ENCODE measurements around the gene SCTR.
A peak's percentile ranks its signal among the peaks of the same experiment; 100 is the strongest.

SCTR gene

DNA sequence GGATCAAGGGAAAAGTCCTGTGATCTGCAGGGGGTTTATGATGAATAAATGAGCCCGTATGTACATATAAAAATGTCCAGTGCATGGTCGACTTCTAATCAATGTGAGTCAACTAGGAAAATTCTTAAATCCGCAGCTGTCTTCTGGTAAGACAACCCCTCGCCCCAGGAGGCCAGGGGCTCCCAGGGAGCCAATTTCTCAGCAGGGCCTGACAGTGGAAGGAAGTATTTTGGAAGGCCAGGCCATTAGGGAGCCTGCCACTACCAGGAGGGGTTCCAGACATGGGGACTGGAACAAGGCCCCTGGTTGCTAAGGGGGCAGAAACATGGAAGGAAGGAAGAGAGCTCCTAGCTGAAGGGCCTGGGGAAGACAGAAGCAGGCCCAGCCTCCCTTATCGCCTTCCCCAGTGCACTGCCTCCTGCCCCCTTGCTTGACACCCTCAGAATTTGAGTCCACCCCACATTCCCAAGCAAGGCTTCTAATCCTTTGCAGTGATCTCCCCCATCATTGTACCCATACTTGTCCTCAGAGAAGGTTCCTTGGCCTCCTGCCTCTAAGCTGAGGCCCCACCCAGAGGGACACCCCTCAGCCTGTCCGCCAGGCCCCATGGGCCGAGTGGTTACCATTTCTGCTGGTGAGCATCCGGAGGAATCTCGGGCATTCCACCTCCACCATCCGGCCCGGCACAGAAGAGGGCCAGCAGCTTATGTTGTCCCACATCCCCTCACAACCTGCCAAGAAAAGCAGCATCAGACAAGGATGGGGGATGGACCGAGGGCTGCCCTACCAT is 45.9 kb downstream of the SCTR start:
- Histone ChIP-seq H2AFZ (ENCODE audit: low read length) (no peak overlapping the region), H3K27me3 (replicated peaks; ENCODE audit: insufficient read depth, low read length) (no peaks in the 10 kb centered on the region), H3K79me2 (ENCODE audit: low read length) (no peaks in the 10 kb centered on the region), H3K9me2 (replicated peaks; ENCODE audit: insufficient read depth, low read length) (no peaks in the 10 kb centered on the region), H3K4me1 (ENCODE audit: low read length) (no peaks in the 10 kb centered on the region; the same call in 1 of the 2 replicates), H3K9me3 (replicated peaks; ENCODE audit: insufficient read depth, low read length) (no peaks in the 10 kb centered on the region), H3K36me3 (replicated peaks; ENCODE audit: insufficient read depth, low read length) (no peaks in the 10 kb centered on the region), H3K4me2 (ENCODE audit: low read depth, low read length) (no peak overlapping the region), H3K4me3 (ENCODE audit: low read length) (no peak overlapping the region), H3K9ac (ENCODE audit: low read length) (no peak overlapping the region), H4K20me1 (ENCODE audit: insufficient read depth, low read length) (no peaks in the 10 kb centered on the region), H3K27ac (ENCODE audit: low read length) (no peak overlapping the region), H3F3A (ENCODE audit: insufficient read depth, low read length) (no peaks in the 10 kb centered on the region)
- DNase-seq = no peak
- TF ChIP-seq, protein P1, sequence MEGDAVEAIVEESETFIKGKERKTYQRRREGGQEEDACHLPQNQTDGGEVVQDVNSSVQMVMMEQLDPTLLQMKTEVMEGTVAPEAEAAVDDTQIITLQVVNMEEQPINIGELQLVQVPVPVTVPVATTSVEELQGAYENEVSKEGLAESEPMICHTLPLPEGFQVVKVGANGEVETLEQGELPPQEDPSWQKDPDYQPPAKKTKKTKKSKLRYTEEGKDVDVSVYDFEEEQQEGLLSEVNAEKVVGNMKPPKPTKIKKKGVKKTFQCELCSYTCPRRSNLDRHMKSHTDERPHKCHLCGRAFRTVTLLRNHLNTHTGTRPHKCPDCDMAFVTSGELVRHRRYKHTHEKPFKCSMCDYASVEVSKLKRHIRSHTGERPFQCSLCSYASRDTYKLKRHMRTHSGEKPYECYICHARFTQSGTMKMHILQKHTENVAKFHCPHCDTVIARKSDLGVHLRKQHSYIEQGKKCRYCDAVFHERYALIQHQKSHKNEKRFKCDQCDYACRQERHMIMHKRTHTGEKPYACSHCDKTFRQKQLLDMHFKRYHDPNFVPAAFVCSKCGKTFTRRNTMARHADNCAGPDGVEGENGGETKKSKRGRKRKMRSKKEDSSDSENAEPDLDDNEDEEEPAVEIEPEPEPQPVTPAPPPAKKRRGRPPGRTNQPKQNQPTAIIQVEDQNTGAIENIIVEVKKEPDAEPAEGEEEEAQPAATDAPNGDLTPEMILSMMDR (IDR thresholded peaks at IDR 0.05; ENCODE audit: low read length) = no peak
- TF ChIP-seq EZH2phosphoT487 (IDR thresholded peaks at IDR 0.05; ENCODE audit: low read length) (no peak), EZH2 (optimal IDR thresholded peaks at IDR 0.05; ENCODE audit: low read depth, low read length) (no peak)

DNA sequence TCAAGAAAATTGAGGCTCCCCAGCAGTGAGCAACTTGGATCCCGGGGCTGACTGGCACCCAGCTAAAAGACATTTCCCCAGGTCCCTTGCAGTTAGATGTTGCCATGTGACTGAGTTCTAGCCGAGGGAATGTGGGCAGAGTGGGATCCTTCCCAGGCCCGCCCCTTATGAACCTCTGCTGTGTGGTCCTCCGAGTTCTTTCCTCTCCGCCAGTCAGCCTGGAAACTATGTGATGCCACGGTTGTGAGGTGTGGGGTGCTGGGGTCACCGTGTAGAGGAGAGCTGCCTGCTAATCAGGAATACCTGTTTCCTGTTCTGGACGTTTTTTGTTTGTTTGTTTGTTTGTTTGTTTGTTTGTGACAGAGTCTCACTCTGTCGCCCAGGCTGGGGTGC is 47.2 kb downstream of the SCTR start:
- no peaks in the 10 kb centered on the region; the same call in 1 of the 2 replicates for H3K4me1 ChIP-seq (ENCODE audit: low read length)
- H3F3A ChIP-seq (ENCODE audit: insufficient read depth, low read length) = no peaks in the 10 kb centered on the region
- no peaks in the 10 kb centered on the region for H3K9me2 ChIP-seq (replicated peaks; ENCODE audit: insufficient read depth, low read length)
- no peak overlapping the region for H3K27ac ChIP-seq (ENCODE audit: low read length)
- H3K9ac ChIP-seq (ENCODE audit: low read length) = no peak overlapping the region
- H4K20me1 ChIP-seq (ENCODE audit: insufficient read depth, low read length) = no peaks in the 10 kb centered on the region
- no peak overlapping the region for H3K4me2 ChIP-seq (ENCODE audit: low read depth, low read length)
- TF ChIP-seq, protein P1 (IDR thresholded peaks at IDR 0.05; ENCODE audit: low read length) = no peak
- TF ChIP-seq EZH2phosphoT487 (IDR thresholded peaks at IDR 0.05; ENCODE audit: low read length) (no peak), EZH2 (optimal IDR thresholded peaks at IDR 0.05; ENCODE audit: low read depth, low read length) (no peak)
- no peaks in the 10 kb centered on the region for H3K36me3 ChIP-seq (replicated peaks; ENCODE audit: insufficient read depth, low read length)
- no peak for DNase-seq
- no peak overlapping the region for H3K4me3 ChIP-seq (ENCODE audit: low read length)
- no peaks in the 10 kb centered on the region for H3K27me3 ChIP-seq (replicated peaks; ENCODE audit: insufficient read depth, low read length)
- no peaks in the 10 kb centered on the region for H3K9me3 ChIP-seq (replicated peaks; ENCODE audit: insufficient read depth, low read length)
- no peak overlapping the region for H2AFZ ChIP-seq (ENCODE audit: low read length)
- H3K79me2 ChIP-seq (ENCODE audit: low read length) = no peaks in the 10 kb centered on the region

DNA sequence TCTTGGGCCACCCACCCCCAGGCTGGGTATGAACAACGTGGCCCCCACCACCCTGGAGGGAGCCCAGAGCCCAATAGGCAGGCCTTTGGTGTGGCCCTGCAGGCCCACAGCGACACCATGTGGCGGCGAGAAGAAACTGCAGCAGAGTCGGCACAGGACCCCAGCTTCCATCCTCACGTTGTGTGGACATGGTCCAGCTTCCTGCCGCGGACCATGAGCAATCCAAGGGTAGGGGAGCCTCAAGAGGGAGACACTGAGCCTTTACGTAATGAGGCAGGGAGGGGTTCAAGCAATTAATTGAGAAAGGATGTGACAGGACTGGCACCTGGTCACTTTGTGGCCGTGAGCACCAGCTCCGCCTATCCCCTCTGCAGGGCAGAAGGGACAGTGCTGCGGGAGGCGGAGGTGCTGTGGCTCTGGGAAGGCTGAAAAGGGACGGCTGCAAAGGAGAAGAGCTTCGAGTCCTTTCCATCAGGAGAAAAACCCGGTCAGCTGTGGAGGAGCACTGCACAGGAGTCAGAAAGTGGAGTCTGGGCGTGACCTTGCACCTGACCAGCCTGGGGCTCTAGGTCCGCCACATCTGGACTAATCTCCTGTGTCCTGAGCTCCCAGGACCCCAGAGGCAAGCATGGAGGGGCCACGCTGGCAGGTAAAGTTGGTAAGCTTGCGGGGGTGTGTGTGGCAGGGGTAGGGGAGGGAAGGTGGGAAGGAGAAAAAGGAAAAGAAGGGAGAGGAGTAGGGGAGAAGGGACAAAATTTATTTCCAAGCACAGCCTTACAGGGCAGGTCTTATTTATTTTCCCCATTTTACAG is 47.8 kb downstream of the SCTR start:
- Histone ChIP-seq H3K9me2 (replicated peaks; ENCODE audit: insufficient read depth, low read length) (no peaks in the 10 kb centered on the region), H3K9me3 (replicated peaks; ENCODE audit: insufficient read depth, low read length) (no peaks in the 10 kb centered on the region), H3K4me3 (ENCODE audit: low read length) (no peak overlapping the region), H3K27ac (ENCODE audit: low read length) (no peak overlapping the region), H3F3A (ENCODE audit: insufficient read depth, low read length) (no peaks in the 10 kb centered on the region), H3K9ac (ENCODE audit: low read length) (no peak overlapping the region), H3K27me3 (replicated peaks; ENCODE audit: insufficient read depth, low read length) (no peaks in the 10 kb centered on the region), H2AFZ (ENCODE audit: low read length) (peak overlapping the region; percentile 67), H3K79me2 (ENCODE audit: low read length) (no peaks in the 10 kb centered on the region), H3K36me3 (replicated peaks; ENCODE audit: insufficient read depth, low read length) (no peaks in the 10 kb centered on the region), H4K20me1 (ENCODE audit: insufficient read depth, low read length) (no peaks in the 10 kb centered on the region), H3K4me2 (ENCODE audit: low read depth, low read length) (peak overlapping the region; percentile 46; the same call in 1 of the 2 replicates), H3K4me1 (ENCODE audit: low read length) (no peaks in the 10 kb centered on the region; the same call in 1 of the 2 replicates)
- TF ChIP-seq, protein P1 (IDR thresholded peaks at IDR 0.05; ENCODE audit: low read length) = peak; percentile 98
- TF ChIP-seq EZH2phosphoT487 (IDR thresholded peaks at IDR 0.05; ENCODE audit: low read length) = no peak
- peak; percentile 54 for DNase-seq
